PFSK-1 (cell line): ENCODE measurements around the gene BABAM2.

Source experiments
- POLR2AphosphoS5 ChIP-seq: IDR thresholded peaks from 2 replicates; pipeline ENCODE4 v1.6.1; 2012; ENCODE audit warnings: low read depth, mild to moderate bottlenecking, control low read depth, low read length, moderate library complexity
- TAF1 ChIP-seq: IDR thresholded peaks from 2 replicates; pipeline ENCODE4 v1.6.1; 2012; ENCODE audit warnings: low read length, control low read depth, borderline replicate concordance; ENCODE audit not compliant: insufficient read depth

- TF ChIP-seq TAF1: no peak
- no peak for TF ChIP-seq POLR2AphosphoS5
These were observed 81.8 kb downstream of the BABAM2 start for GRCh38 chr2:27972311-27972710.
